ENCODE measurements around the gene PITPNM2.
A peak's percentile ranks its signal among the peaks of the same experiment; 100 is the strongest.

PITPNM2 gene

GRCh38 chr12:123150275-123150743, 581 bp downstream of the PITPNM2 start:
- Histone ChIP-seq H3K36me3 (ENCODE audit: insufficient read depth, low read length) (peaks cover 54% of the 10 kb centered on the region), H3K9me3 (ENCODE audit: low read length) (no peaks in the 10 kb centered on the region), H3K4me1 (ENCODE audit: insufficient read depth, low read length, severe bottlenecking) (peaks cover 70% of the 10 kb centered on the region), H3K79me2 (ENCODE audit: insufficient read depth, low read length) (peaks cover 67% of the 10 kb centered on the region), H4K20me1 (ENCODE audit: insufficient read depth, low read length) (no peaks in the 10 kb centered on the region), H3K27me3 (ENCODE audit: insufficient read depth, low read length) (no peaks in the 10 kb centered on the region), H3K4me2 (ENCODE audit: low read length) (peak overlapping the region; percentile 71), H3K4me3 (ENCODE audit: low read depth, low read length, poor library complexity, severe bottlenecking) (peak overlapping the region; percentile 92), H3K9ac (ENCODE audit: low read length) (peak overlapping the region; percentile 100), H3F3A (ENCODE audit: insufficient read depth, low read length) (no peaks in the 10 kb centered on the region), H2AFZ (ENCODE audit: low read length) (no peak overlapping the region), H3K27ac (ENCODE audit: low read depth, low read length, poor library complexity, severe bottlenecking) (peak overlapping the region; percentile 91), H3K9me2 (ENCODE audit: low read depth, low read length) (no peaks in the 10 kb centered on the region)
- TF ChIP-seq CTCF (IDR thresholded peaks at IDR 0.05; ENCODE audit: low read length), result no peak

- Histone ChIP-seq H3K27me3 (ENCODE audit: insufficient read depth, low read length) (no peaks in the 10 kb centered on the region), H3K9me3 (ENCODE audit: low read length) (no peaks in the 10 kb centered on the region), H3K27ac (ENCODE audit: low read depth, low read length, poor library complexity, severe bottlenecking) (peak overlapping the region; percentile 91), H3K36me3 (ENCODE audit: insufficient read depth, low read length) (peaks cover 55% of the 10 kb centered on the region), H3K9me2 (ENCODE audit: low read depth, low read length) (no peaks in the 10 kb centered on the region), H3K9ac (ENCODE audit: low read length) (peak overlapping the region; percentile 100), H3K4me3 (ENCODE audit: low read depth, low read length, poor library complexity, severe bottlenecking) (peak overlapping the region; percentile 92), H2AFZ (ENCODE audit: low read length) (no peak overlapping the region), H4K20me1 (ENCODE audit: insufficient read depth, low read length) (no peaks in the 10 kb centered on the region), H3F3A (ENCODE audit: insufficient read depth, low read length) (no peaks in the 10 kb centered on the region), H3K4me2 (ENCODE audit: low read length) (peak overlapping the region; percentile 71), H3K79me2 (ENCODE audit: insufficient read depth, low read length) (peaks cover 73% of the 10 kb centered on the region), H3K4me1 (ENCODE audit: insufficient read depth, low read length, severe bottlenecking) (peaks cover 77% of the 10 kb centered on the region)
- no peak for TF ChIP-seq EZH2 (IDR thresholded peaks at IDR 0.05; ENCODE audit: borderline replicate concordance, low read length)
- no peak for TF ChIP-seq CTCF (IDR thresholded peaks at IDR 0.05; ENCODE audit: low read length)
Observed at GRCh38 chr12:123149501-123150274, 1.2 kb downstream of the PITPNM2 start.

GRCh38 chr12:123149088-123149487, 1.8 kb downstream of the PITPNM2 start:
- H2AFZ ChIP-seq (ENCODE audit: low read length), result no peak overlapping the region
- H3K4me3 ChIP-seq (ENCODE audit: low read depth, low read length, poor library complexity, severe bottlenecking), result peak overlapping the region; percentile 92
- peaks cover 50% of the 10 kb centered on the region for H3K36me3 ChIP-seq (ENCODE audit: insufficient read depth, low read length)
- H3K27ac ChIP-seq (ENCODE audit: low read depth, low read length, poor library complexity, severe bottlenecking), result peak overlapping the region; percentile 91
- peak overlapping the region; percentile 71 for H3K4me2 ChIP-seq (ENCODE audit: low read length)
- H3K9ac ChIP-seq (ENCODE audit: low read length), result peak overlapping the region; percentile 100
- H4K20me1 ChIP-seq (ENCODE audit: insufficient read depth, low read length), result no peaks in the 10 kb centered on the region
- no peaks in the 10 kb centered on the region for H3K9me3 ChIP-seq (ENCODE audit: low read length)
- H3K27me3 ChIP-seq (ENCODE audit: insufficient read depth, low read length), result no peaks in the 10 kb centered on the region
- H3K79me2 ChIP-seq (ENCODE audit: insufficient read depth, low read length), result peaks cover 77% of the 10 kb centered on the region
- H3K9me2 ChIP-seq (ENCODE audit: low read depth, low read length), result no peaks in the 10 kb centered on the region
- H3K4me1 ChIP-seq (ENCODE audit: insufficient read depth, low read length, severe bottlenecking), result peaks cover 78% of the 10 kb centered on the region
- no peak for TF ChIP-seq CTCF (IDR thresholded peaks at IDR 0.05; ENCODE audit: low read length)
- TF ChIP-seq EZH2 (IDR thresholded peaks at IDR 0.05; ENCODE audit: borderline replicate concordance, low read length), result no peak
- H3F3A ChIP-seq (ENCODE audit: insufficient read depth, low read length), result no peaks in the 10 kb centered on the region
